ENCODE measurements around the gene HOXA7. TPM values are rescaled to one million over a fixed set of nuclear protein-coding genes. Genes with fewer than 3 reads are reported as not detected.
A peak's percentile ranks its signal among the peaks of the same experiment; 100 is the strongest.

Gene HOXA7
- total RNA-seq (not detected), polyA plus RNA-seq (under 1 TPM in 1 of 2 donors, not detected in 1; 0.04 TPM)
- long read RNA-seq, donor 1 = 0 reads
- long read RNA-seq, donor 2 = 0 reads
- long read RNA-seq, donor 3 = 0 reads

GRCh38 chr7:27156508-27156898 lies at the start of gene HOXA7:
TSS of gene HOXA7 (minus strand) at chr7:27156675. CDS start at chr7:27156545, 130 bp downstream.
- Histone ChIP-seq H3K27me3 (peaks cover 86 to 100% (median 100%) of the 10 kb centered on the region in 7 donors), H3K4me3 (peak within 1 kb of the TSS in 5 of 10 donors; percentile 10 to 35 (median 17)), H3K27ac (peak within 1 kb of the TSS in 1 of 10 donors; percentile 14), H3K36me3 (peaks cover 0 to 8% (median 0%) of the 10 kb centered on the region in 9 donors), H3K9me3 (no peaks in the 10 kb centered on the region), H3K4me1 (peaks cover 5 to 79% (median 29%) of the 10 kb centered on the region in 9 donors)
- no peak for DNase-seq
- TF ChIP-seq CTCF (IDR thresholded peaks at IDR 0.05) = no peak
- 2 to 4% methylated on average over 33 of the region's 33 CpGs for WGBS, 2 donors
- no peak for ATAC-seq
- intact Hi-C loops (cut with DNase I) = loop anchor here in 5 of 10 donors (5.0 to 10.0 kb wide), 5 partner anchors 302 to 1302 kb away; no protein-coding TSS in a partner anchor

- peaks cover 48 to 100% (median 99%) of the 10 kb centered on the region in 7 donors for H3K27me3 ChIP-seq
- no peaks in the 10 kb centered on the region for H3K36me3 ChIP-seq
- intact Hi-C loops (cut with DNase I) = loop anchor here in 7 of 10 donors (5.0 to 10.0 kb wide), 7 partner anchors 379 to 889 kb away; no protein-coding TSS in a partner anchor
- no peaks in the 10 kb centered on the region for H3K9me3 ChIP-seq
- no peak for TF ChIP-seq CTCF (IDR thresholded peaks at IDR 0.05)
- 6 to 8% methylated on average over 52 of the region's 52 CpGs for WGBS, 2 donors
- H3K27ac ChIP-seq = no peak overlapping the region
- peaks cover 0 to 39% (median 21%) of the 10 kb centered on the region in 9 donors for H3K4me1 ChIP-seq
- no peak for DNase-seq
- no peak for ATAC-seq
- peak overlapping the region in 3 of 10 donors; percentile 10 to 33 (median 10) for H3K4me3 ChIP-seq
Observed at GRCh38 chr7:27205325-27206280, 49.1 kb upstream of the HOXA7 start.

GRCh38 chr7:27204851-27205322 lies 48.4 kb upstream of the HOXA7 start:
- intact Hi-C loops (cut with DNase I) = loop anchor here in 7 of 10 donors (5.0 to 10.0 kb wide), 7 partner anchors 380 to 890 kb away; no protein-coding TSS in a partner anchor
- no peak for DNase-seq
- Histone ChIP-seq H3K4me3 (peak overlapping the region in 3 of 10 donors; percentile 10 to 33 (median 10)), H3K27ac (no peak overlapping the region), H3K27me3 (peaks cover 53 to 100% (median 99%) of the 10 kb centered on the region in 7 donors), H3K4me1 (peaks cover 0 to 38% (median 23%) of the 10 kb centered on the region in 9 donors), H3K9me3 (no peaks in the 10 kb centered on the region), H3K36me3 (no peaks in the 10 kb centered on the region)
- 2 to 4% methylated on average over 41 of the region's 41 CpGs for WGBS, 2 donors
- no peak for TF ChIP-seq CTCF (IDR thresholded peaks at IDR 0.05)
- ATAC-seq = peak in 1 of 8 donors; percentile 34

GRCh38 chr7:27203964-27204594 lies 47.6 kb upstream of the HOXA7 start:
- WGBS, 2 donors = 19 to 22% methylated on average over 4 of the region's 4 CpGs
- ATAC-seq (no peak), DNase-seq (no peak)
- intact Hi-C loops (cut with DNase I) = loop anchor here in 6 of 10 donors (10.0 kb wide), 5 partner anchors 381 to 891 kb away; no protein-coding TSS in a partner anchor
- Histone ChIP-seq H3K27ac (no peak overlapping the region), H3K27me3 (peaks cover 57 to 98% (median 96%) of the 10 kb centered on the region in 7 donors), H3K36me3 (no peaks in the 10 kb centered on the region), H3K9me3 (no peaks in the 10 kb centered on the region), H3K4me1 (peaks cover 0 to 41% (median 26%) of the 10 kb centered on the region in 9 donors), H3K4me3 (no peak overlapping the region)
- no peak for TF ChIP-seq CTCF (IDR thresholded peaks at IDR 0.05)

Data from heart right ventricle (tissue), 16 donors.